Ovary (tissue), 9 donors: ENCODE results near the gene C15orf39. TPM values are rescaled to one million over a fixed set of nuclear protein-coding genes. Genes with fewer than 3 reads are reported as not detected.

ENCODE experiments used
- DNase-seq, 5 donors: peaks; one replicate each; pipeline ENCODE4 v3.0.0-alpha.2; 2019 to 2020
- H3K27ac ChIP-seq, 2 donors: fragments of 200-600 bp; one replicate each; pipeline versions ENCODE4 v1.5.1 to v1.8.0; 2019 to 2022
- H3K27me3 ChIP-seq: fragments of 200-600 bp; one replicate; pipeline ENCODE4 v1.8.0; 2022
- H3K36me3 ChIP-seq: fragments of 200-600 bp; sonication (generic); one replicate; pipeline ENCODE4 v1.5.1; 2019
- H3K4me1 ChIP-seq: one replicate; pipeline ENCODE4 v1.8.1; 2013; ENCODE audit warnings: mild to moderate bottlenecking, moderate library complexity; ENCODE audit not compliant: insufficient read depth
- H3K4me3 ChIP-seq: fragments of 200-600 bp; sonication (generic); one replicate; pipeline ENCODE4 v1.5.1; 2017
- H3K9me3 ChIP-seq, 2 donors: fragments of 200-600 bp in 1 of 2; sonication (generic) in 1 of 2; one replicate each; pipeline versions ENCODE4 v1.5.1 to v1.8.1; 2013 to 2019; ENCODE audit warnings: mild to moderate bottlenecking in 1 of 2, moderate library complexity in 1 of 2
- EP300 ChIP-seq: sonication (generic); formaldehyde crosslinking; IDR thresholded peaks from one replicate; pipeline ENCODE4 v1.6.1; 2017; ENCODE audit warnings: antibody characterized with exemption
- POLR2A ChIP-seq: fragments of 450-650 bp; IDR thresholded peaks from one replicate; pipeline ENCODE4 v1.6.1; 2017; ENCODE audit warnings: antibody characterized with exemption, mild to moderate bottlenecking, moderate library complexity
- WGBS, 3 donors: extraction: QIAGEN DNeasy Blood & Tissue Kit in 1 of 3; methylation state at CpG; one replicate each; pipeline versions ENCODE4 v1.1.5 to v1.1.7; 2013 to 2017; 5-methylcytosine and 5-hydroxymethylcytosine counted together
- intact Hi-C, 4 donors: fragments of 100-400 bp; cut with DNase I; formaldehyde crosslinking; loops; one replicate each; pipeline versions ENCODE4 v1.11.0 to v1.15.1; 2022 to 2023
- polyA plus RNA-seq, 2 donors: library from polyadenylated mRNA; stranded (reverse); fragments of 200-250 nt in 1 of 2; fragments of 350-450 nt in 1 of 2; fragmentation: Illumina TruSeq in 1 of 2; extraction: RNeasy Lipid Tissue Mini Kit (QIAGEN cat#74804) in 1 of 2; gene quantifications; one replicate each; pipeline ENCODE4 v1.2.3, GENCODE V29; 2013 to 2014
- total RNA-seq, 7 donors: library from RNA; depleted of rRNA in 2 of 7; stranded (reverse); fragments of >200 nt in 2 of 7; fragmentation: NEBNext Ultra II Directional in 3 of 7; extraction: Animal tissue kit (Norgen Biotek cat#: 25700) in 3 of 7; gene quantifications; one replicate each; pipeline versions ENCODE4 v1.1.0 to v1.2.4, GENCODE V29; 2016 to 2023
- TF ChIP-seq, protein P1 (sequence below), 3 donors: fragments of 450-650 bp in 2 of 3; fragments of 200-600 bp in 1 of 3; IDR thresholded peaks; one replicate each; pipeline versions ENCODE4 v1.5.1 to v1.8.0; 2016 to 2022; ENCODE audit warnings: antibody characterized with exemption in 3 of 3, mild to moderate bottlenecking in 1 of 3
- donor health status: DM: no; HTN: no; CAD: no; lungs with moderate emphysema.
- donor health status: DM: no; HTN: no; CAD: no.
- donor health status: Bipolar disorder and iron deficiency.
- donor health status: DM: yes; HTN: yes; CAD: no.
- donor health status: DM: no; HTN: no; CAD: no.
- donor health status: DM: yes; HTN: yes; CAD: no.

The C15orf39 gene
- total and polyA plus RNA-seq, 9 donors = 4.8 to 66.1 (median 39.2) TPM

DNA sequence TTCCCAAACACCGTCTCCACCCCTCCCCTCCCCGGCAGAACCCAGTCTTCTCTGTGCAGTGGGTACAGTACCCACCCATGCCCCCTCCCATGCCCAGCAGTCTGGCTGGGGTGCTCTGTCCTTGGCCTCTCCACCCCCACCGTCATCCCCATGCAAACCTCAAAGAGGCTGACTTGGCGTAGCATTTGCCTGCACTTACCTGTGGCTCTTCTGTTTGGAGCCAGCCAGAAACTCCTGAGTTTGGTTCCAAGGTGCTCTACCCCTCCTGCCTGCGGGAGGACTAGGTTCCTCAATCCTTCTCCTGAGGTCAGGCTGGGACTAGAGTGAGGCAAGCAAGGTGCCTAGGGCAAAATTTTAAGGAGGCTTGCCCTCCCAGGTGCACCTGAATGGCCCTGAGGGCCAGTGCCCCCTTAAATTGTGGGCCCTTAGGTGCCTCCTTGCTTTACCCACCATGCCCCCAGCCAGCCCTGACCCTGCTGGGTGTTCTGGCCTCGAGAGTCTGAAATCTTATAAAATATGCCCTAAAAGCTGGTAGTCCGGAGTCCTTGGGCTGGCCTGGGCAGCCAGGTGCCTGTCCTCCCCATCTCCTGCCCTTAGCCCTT lies 47.1 kb upstream of the C15orf39 start:
- intact Hi-C loops = no loop called here
- WGBS, 3 donors = 80 to 89% (median 89%) methylated on average over 7 of the region's 7 CpGs
- TF ChIP-seq POLR2A (no peak), EP300 (no peak)
- TF ChIP-seq, protein P1, sequence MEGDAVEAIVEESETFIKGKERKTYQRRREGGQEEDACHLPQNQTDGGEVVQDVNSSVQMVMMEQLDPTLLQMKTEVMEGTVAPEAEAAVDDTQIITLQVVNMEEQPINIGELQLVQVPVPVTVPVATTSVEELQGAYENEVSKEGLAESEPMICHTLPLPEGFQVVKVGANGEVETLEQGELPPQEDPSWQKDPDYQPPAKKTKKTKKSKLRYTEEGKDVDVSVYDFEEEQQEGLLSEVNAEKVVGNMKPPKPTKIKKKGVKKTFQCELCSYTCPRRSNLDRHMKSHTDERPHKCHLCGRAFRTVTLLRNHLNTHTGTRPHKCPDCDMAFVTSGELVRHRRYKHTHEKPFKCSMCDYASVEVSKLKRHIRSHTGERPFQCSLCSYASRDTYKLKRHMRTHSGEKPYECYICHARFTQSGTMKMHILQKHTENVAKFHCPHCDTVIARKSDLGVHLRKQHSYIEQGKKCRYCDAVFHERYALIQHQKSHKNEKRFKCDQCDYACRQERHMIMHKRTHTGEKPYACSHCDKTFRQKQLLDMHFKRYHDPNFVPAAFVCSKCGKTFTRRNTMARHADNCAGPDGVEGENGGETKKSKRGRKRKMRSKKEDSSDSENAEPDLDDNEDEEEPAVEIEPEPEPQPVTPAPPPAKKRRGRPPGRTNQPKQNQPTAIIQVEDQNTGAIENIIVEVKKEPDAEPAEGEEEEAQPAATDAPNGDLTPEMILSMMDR (IDR thresholded peaks at IDR 0.05) = no peak
- H3K27me3 ChIP-seq = no peaks in the 10 kb centered on the region
- H3K9me3 ChIP-seq = no peaks in the 10 kb centered on the region
- no peaks in the 10 kb centered on the region for H3K36me3 ChIP-seq
- H3K4me3 ChIP-seq = no peak overlapping the region
- no peaks in the 10 kb centered on the region for H3K4me1 ChIP-seq
- DNase-seq = no peak
- no peak overlapping the region for H3K27ac ChIP-seq

GRCh38 chr15:75156326-75157215 lies 45.1 kb upstream of the C15orf39 start:
- H3K27ac ChIP-seq = no peak overlapping the region
- H3K4me1 ChIP-seq = no peaks in the 10 kb centered on the region
- no peaks in the 10 kb centered on the region for H3K27me3 ChIP-seq
- TF ChIP-seq, protein P1 (IDR thresholded peaks at IDR 0.05) = no peak
- TF ChIP-seq POLR2A = no peak
- TF ChIP-seq EP300 = no peak
- no peak overlapping the region for H3K4me3 ChIP-seq
- DNase-seq = no peak
- no peaks in the 10 kb centered on the region for H3K36me3 ChIP-seq
- intact Hi-C loops = no loop called here
- WGBS, 3 donors = 82 to 83% (median 82%) methylated on average over 12 of the region's 12 CpGs
- no peaks in the 10 kb centered on the region for H3K9me3 ChIP-seq

DNA sequence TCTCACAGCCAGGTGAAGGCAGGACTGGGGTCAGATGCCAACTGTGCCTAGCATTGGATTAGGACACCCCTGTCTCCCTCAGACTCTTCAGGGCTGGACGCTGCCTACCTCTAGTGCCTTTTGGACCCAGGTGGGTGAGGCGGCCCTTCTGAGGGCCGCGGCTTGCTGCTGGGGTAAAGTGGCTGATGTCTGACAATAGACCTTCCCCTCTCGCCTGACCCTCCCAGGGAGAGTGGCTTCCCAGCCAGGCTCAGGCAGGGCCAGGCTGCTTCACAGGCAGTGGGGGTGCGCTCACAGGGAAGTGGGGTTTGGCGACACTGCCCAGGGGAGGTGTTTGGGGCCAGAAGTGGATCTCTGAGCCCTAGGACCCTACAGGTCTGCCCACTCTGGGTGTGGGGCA lies 43.3 kb upstream of the C15orf39 start:
- Histone ChIP-seq H3K4me3 (no peak overlapping the region), H3K4me1 (no peaks in the 10 kb centered on the region), H3K27me3 (no peaks in the 10 kb centered on the region), H3K27ac (no peak overlapping the region), H3K9me3 (no peaks in the 10 kb centered on the region), H3K36me3 (no peaks in the 10 kb centered on the region)
- intact Hi-C loops = no loop called here
- 93 to 97% (median 95%) methylated on average over 7 of the region's 7 CpGs for WGBS, 3 donors
- TF ChIP-seq, protein P1 (IDR thresholded peaks at IDR 0.05) = no peak
- TF ChIP-seq POLR2A (no peak), EP300 (no peak)
- DNase-seq = no peak

- intact Hi-C loops = no loop called here
- WGBS, 3 donors = 16 to 31% (median 21%) methylated on average over 1 of the region's 1 CpG
- H3K4me1 ChIP-seq = no peaks in the 10 kb centered on the region
- TF ChIP-seq, protein P1 (IDR thresholded peaks at IDR 0.05) = no peak
- TF ChIP-seq EP300 (no peak), POLR2A (no peak)
- H3K27me3 ChIP-seq = no peaks in the 10 kb centered on the region
- H3K27ac ChIP-seq = no peak overlapping the region
- no peak overlapping the region for H3K4me3 ChIP-seq
- H3K9me3 ChIP-seq = no peaks in the 10 kb centered on the region
- DNase-seq = no peak
- no peaks in the 10 kb centered on the region for H3K36me3 ChIP-seq
Measured at GRCh38 chr15:75159244-75159643, 42.4 kb upstream of the C15orf39 start.
